A549 (cell line): ENCODE measurements around the gene ATF2. TPM values are rescaled to one million over a fixed set of nuclear protein-coding genes. Genes with fewer than 3 reads are reported as not detected.
"Not testable (repeated sequence)": the region's sequence is repeated elsewhere in the genome, so short reads cannot be mapped to it uniquely, and the experiment has no call there.

ENCODE experiments used
- ATAC-seq, 2 experiments: fragments of 200-7000 bp in 1 of 2; fragments of >200 bp in 1 of 2; cut with Nextera tagmentation in 1 of 2; cut with Tn5 transposase in 1 of 2; 3 replicates each; pipeline versions ENCODE4 v1.8.0 to v1.9.1; 2018 to 2020; ENCODE audit warnings: mild to moderate bottlenecking in 1 of 2, moderate library complexity in 1 of 2
- CTCF ChIA-PET: fragments of 300-600 bp; sonication (Branson Sonifier 250); formaldehyde crosslinking; extraction: SDS; loops from one replicate; lab custom pipeline; 2021; ENCODE audit warnings: antibody characterized with exemption, inconsistent platforms; lab: Yijun Ruan, JAX
- POLR2A ChIA-PET: fragments of 350-600 bp; formaldehyde crosslinking; extraction: SDS; loops from one replicate; lab custom pipeline; 2021; ENCODE audit warnings: antibody characterized with exemption, inconsistent platforms; lab: Yijun Ruan, JAX
- DNase-seq, 2 experiments: peaks; one replicate each; pipeline versions ENCODE4 v3.0.0 to v3.0.0-alpha.2; 2011 to 2016; ENCODE audit warnings: low read depth in 1 of 2, low spot score in 1 of 2
- FAIRE-seq: peaks from 2 replicates; lab custom pipeline; 2011; peaks lifted over from hg19 to GRCh38; lab: Jason Lieb, UNC
- H3K27ac ChIP-seq, 2 experiments: fragments of >200 bp; sonication (Bioruptor Twin); formaldehyde crosslinking; 3 replicates each; pipeline ENCODE4 v1.5.1; 2016 to 2017
- H3K4me1 ChIP-seq: fragments of >200 bp; sonication (Bioruptor Twin); formaldehyde crosslinking; 3 replicates; pipeline ENCODE4 v1.6.1; 2016
- H3K4me2 ChIP-seq: fragments of >200 bp; sonication (Bioruptor Twin); formaldehyde crosslinking; 3 replicates; pipeline ENCODE4 v1.6.1; 2016
- H3K4me3 ChIP-seq: fragments of >200 bp; sonication (Bioruptor Twin); formaldehyde crosslinking; 3 replicates; pipeline ENCODE4 v1.5.1; 2016
- H3K9me3 ChIP-seq: fragments of >200 bp; sonication (Bioruptor Twin); formaldehyde crosslinking; 3 replicates; pipeline ENCODE4 v1.6.1; 2016
- ATOH8 ChIP-seq: fragments of 250-450 bp; sonication (Bioruptor Pico); IDR thresholded peaks from 2 replicates; pipeline ENCODE4 v1.5.0; 2020; ENCODE audit warnings: low read depth, mild to moderate bottlenecking, moderate library complexity
- BHLHE40 ChIP-seq: IDR thresholded peaks from 2 replicates; pipeline ENCODE4 v1.6.1; 2012; ENCODE audit warnings: low read depth, low read length, inconsistent platforms
- EP300 ChIP-seq, 2 experiments: fragments of >200 bp; sonication (Bioruptor Twin); formaldehyde crosslinking; IDR thresholded peaks; 2 replicates in 1 of 2; 3 replicates in 1 of 2; pipeline ENCODE4 v1.6.1; 2016 to 2017
- FOSB ChIP-seq: fragments of 250-450 bp; sonication (Bioruptor Pico); IDR thresholded peaks from 2 replicates; pipeline ENCODE4 v1.5.0; 2020; ENCODE audit warnings: mild to moderate bottlenecking, moderate library complexity
- FOSL2 ChIP-seq, 2 experiments: fragments of 450-650 bp in 1 of 2; fragments of >200 bp in 1 of 2; sonication (Bioruptor Twin) in 1 of 2; formaldehyde crosslinking; IDR thresholded peaks; 2 replicates each; pipeline versions ENCODE4 v1.5.0 to v1.6.1; 2016 to 2020; ENCODE audit warnings: mild to moderate bottlenecking in 1 of 2, moderate library complexity in 1 of 2
- HDAC2 ChIP-seq: fragments of 200-600 bp; sonication (generic); IDR thresholded peaks from 2 replicates; pipeline ENCODE4 v1.6.1; 2016
- JUNB ChIP-seq: fragments of >200 bp; sonication (Bioruptor Twin); formaldehyde crosslinking; IDR thresholded peaks from 2 replicates; pipeline ENCODE4 v1.6.1; 2016
- MYC ChIP-seq: IDR thresholded peaks from 2 replicates; pipeline ENCODE4 v1.6.1; 2012; ENCODE audit warnings: mild to moderate bottlenecking, inconsistent platforms, low read length, improper control_type of control experiment, borderline replicate concordance
- PBX3 ChIP-seq: IDR thresholded peaks from 2 replicates; pipeline ENCODE4 v1.6.1; 2012
- POLR2A ChIP-seq: IDR thresholded peaks from 2 replicates; pipeline ENCODE4 v1.6.1; 2012; ENCODE audit warnings: mild to moderate bottlenecking, low read length
- RAD21 ChIP-seq, 2 experiments: fragments of >200 bp in 1 of 2; sonication (Bioruptor Twin) in 1 of 2; formaldehyde crosslinking in 1 of 2; IDR thresholded peaks in 1 of 2; conservative IDR thresholded peaks in 1 of 2; 2 replicates in 1 of 2; 3 replicates in 1 of 2; pipeline ENCODE4 v1.6.1; 2012 to 2018; ENCODE audit warnings: inconsistent platforms in 1 of 2
- RARB ChIP-seq: fragments of 250-450 bp; sonication (Bioruptor Pico); IDR thresholded peaks from 2 replicates; pipeline ENCODE4 v1.8.0; 2021; ENCODE audit warnings: mild to moderate bottlenecking, moderate library complexity
- RFX5 ChIP-seq: fragments of 450-650 bp; IDR thresholded peaks from 2 replicates; pipeline ENCODE4 v1.7.1; 2014; ENCODE audit warnings: antibody characterized with exemption, mild to moderate bottlenecking, moderate library complexity
- SMC3 ChIP-seq: fragments of >200 bp; sonication (Bioruptor Twin); formaldehyde crosslinking; IDR thresholded peaks from 3 replicates; pipeline ENCODE4 v1.6.1; 2018; ENCODE audit warnings: inconsistent platforms
- TP53 ChIP-seq: fragments of 250-450 bp; sonication (Bioruptor Pico); IDR thresholded peaks from 2 replicates; pipeline ENCODE4 v1.5.0; 2021; ENCODE audit warnings: mild to moderate bottlenecking, moderate library complexity
- WGBS: methylation state at CpG from one replicate; pipeline ENCODE4 v1.1.6; 2017; ENCODE audit errors: missing lambda C conversion rate; 5-methylcytosine and 5-hydroxymethylcytosine counted together
- polyA plus RNA-seq, 4 experiments: library from polyadenylated mRNA; depleted of rRNA in 3 of 4; stranded (reverse); fragments of >200 nt; fragmentation: RNase III in 1 of 4; extraction: RNeasy Plus Mini Kit Qiagen cat#74134 plus additional on column Dnase treatment in 1 of 4; gene quantifications; 2 replicates in 3 of 4; 3 replicates in 1 of 4; pipeline ENCODE4 v1.2.3, GENCODE V29; 2011 to 2017
- TF ChIP-seq, protein P1 (sequence below): fragments of >200 bp; sonication (Bioruptor Twin); formaldehyde crosslinking; IDR thresholded peaks from 3 replicates; pipeline ENCODE4 v1.5.1; 2016
- TF ChIP-seq, protein P2 (sequence below): IDR thresholded peaks from 2 replicates; pipeline ENCODE4 v1.6.1; 2012
- TF ChIP-seq, protein P3 (sequence below): fragments of >200 bp; sonication (Bioruptor Twin); formaldehyde crosslinking; IDR thresholded peaks from 2 replicates; pipeline ENCODE4 v1.6.1; 2016

ATF2 gene
- polyA plus RNA-seq, 2 of the 4 experiments (the other 2 are of a cell fraction), result 18.9 to 67.4 TPM

GRCh38 chr2:175123254-175123653, 44.7 kb downstream of the ATF2 start (continued):
- TF ChIP-seq PBX3 (no peak), EP300 (IDR thresholded peaks at IDR 0.05) (no peak), POLR2A (no peak)
- TF ChIP-seq, all 56 proteins: peak for 0

DNA sequence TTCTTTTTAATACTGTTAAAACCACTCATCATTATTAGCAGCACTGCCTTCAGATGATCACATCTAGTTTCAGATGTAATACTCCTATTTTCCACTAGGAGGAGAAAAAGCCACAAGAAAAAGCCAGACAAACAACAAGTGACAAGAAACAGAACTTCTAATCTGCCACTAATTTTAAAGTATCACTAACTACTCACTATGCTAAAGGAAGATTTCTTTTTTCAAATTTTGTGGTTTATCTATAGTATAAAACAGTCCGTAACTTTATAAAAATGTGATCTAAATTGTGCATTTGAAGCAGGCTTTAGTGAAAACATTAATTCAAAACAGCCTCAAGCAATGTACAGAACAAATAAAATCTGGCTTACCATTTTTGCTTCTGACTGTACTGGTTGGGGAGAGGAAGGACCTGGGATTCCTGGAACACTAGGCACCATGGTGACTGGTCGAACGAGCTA, 56.8 kb downstream of the ATF2 start:
- no peak for FAIRE-seq
- Histone ChIP-seq H3K27ac (no peak overlapping the region), H3K4me1 (peaks cover 4% of the 10 kb centered on the region; the same call in 1 of the 3 replicates), H3K4me2 (no peak overlapping the region), H3K9me3 (no peaks in the 10 kb centered on the region), H3K4me3 (no peak overlapping the region)
- ATAC-seq, result peak in 1 of 2 experiments; percentile 79; a peak in 3 of 6 replicates
- ChIA-PET CTCF (interaction anchor here (0.6 to 1.8 kb wide), 9 partner anchors 13 to 80 kb away, joined by 3 to 8 read pairs (median 3); no protein-coding TSS in a partner anchor), POLR2A (no interaction called here)
- TF ChIP-seq FOSL2 (IDR thresholded peaks at IDR 0.05), result no peak
- no peak for TF ChIP-seq FOSL2 (CRISPR knock-in tag; IDR thresholded peaks at IDR 0.05)
- TF ChIP-seq HDAC2, result no peak
- peak; percentile 52 to 63; a peak in 4 of 5 replicates for TF ChIP-seq RAD21 (conservative IDR thresholded peaks at IDR 0.05 in 1 of 2, IDR thresholded peaks at IDR 0.05 in 1 of 2)
- TF ChIP-seq SMC3, result peak; percentile 29; the same call in 2 of the 3 replicates
- TF ChIP-seq JUNB, result no peak
- TF ChIP-seq, protein P1, sequence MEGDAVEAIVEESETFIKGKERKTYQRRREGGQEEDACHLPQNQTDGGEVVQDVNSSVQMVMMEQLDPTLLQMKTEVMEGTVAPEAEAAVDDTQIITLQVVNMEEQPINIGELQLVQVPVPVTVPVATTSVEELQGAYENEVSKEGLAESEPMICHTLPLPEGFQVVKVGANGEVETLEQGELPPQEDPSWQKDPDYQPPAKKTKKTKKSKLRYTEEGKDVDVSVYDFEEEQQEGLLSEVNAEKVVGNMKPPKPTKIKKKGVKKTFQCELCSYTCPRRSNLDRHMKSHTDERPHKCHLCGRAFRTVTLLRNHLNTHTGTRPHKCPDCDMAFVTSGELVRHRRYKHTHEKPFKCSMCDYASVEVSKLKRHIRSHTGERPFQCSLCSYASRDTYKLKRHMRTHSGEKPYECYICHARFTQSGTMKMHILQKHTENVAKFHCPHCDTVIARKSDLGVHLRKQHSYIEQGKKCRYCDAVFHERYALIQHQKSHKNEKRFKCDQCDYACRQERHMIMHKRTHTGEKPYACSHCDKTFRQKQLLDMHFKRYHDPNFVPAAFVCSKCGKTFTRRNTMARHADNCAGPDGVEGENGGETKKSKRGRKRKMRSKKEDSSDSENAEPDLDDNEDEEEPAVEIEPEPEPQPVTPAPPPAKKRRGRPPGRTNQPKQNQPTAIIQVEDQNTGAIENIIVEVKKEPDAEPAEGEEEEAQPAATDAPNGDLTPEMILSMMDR, result peak; percentile 61
- TF ChIP-seq TP53 (CRISPR knock-in tag), result no peak
- 60% methylated on average over 3 of the region's 3 CpGs for WGBS
- peak; percentile 16 to 56 for DNase-seq

- WGBS, result 95% methylated on average over 4 of the region's 39 CpGs
- DNase-seq, H3K4me2 ChIP-seq, H3K9me3 ChIP-seq, FAIRE-seq, H3K4me1 ChIP-seq, H3K4me3 ChIP-seq, ATAC-seq, CTCF ChIA-PET, POLR2A ChIA-PET, H3K27ac ChIP-seq: not testable (repeated sequence)
These were observed 59.9 kb downstream of the ATF2 start for GRCh38 chr2:175108091-175108490.

- ATAC-seq, result no peak
These were observed 60.9 kb downstream of the ATF2 start for GRCh38 chr2:175107146-175107545.

More at GRCh38 chr2:175107146-175107545, 60.9 kb downstream of the ATF2 start:
- 87% methylated on average over 4 of the region's 4 CpGs for WGBS
- TF ChIP-seq SMC3 (no peak), FOSB (CRISPR knock-in tag) (no peak), RFX5 (no peak), MYC (no peak), RARB (CRISPR knock-in tag) (no peak), ATOH8 (CRISPR knock-in tag) (no peak), PBX3 (no peak), BHLHE40 (no peak)
- TF ChIP-seq, protein P2, sequence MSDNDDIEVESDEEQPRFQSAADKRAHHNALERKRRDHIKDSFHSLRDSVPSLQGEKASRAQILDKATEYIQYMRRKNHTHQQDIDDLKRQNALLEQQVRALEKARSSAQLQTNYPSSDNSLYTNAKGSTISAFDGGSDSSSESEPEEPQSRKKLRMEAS, result no peak
- TF ChIP-seq, protein P3, sequence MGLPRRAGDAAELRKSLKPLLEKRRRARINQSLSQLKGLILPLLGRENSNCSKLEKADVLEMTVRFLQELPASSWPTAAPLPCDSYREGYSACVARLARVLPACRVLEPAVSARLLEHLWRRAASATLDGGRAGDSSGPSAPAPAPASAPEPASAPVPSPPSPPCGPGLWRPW, result no peak
- peaks cover 4% of the 10 kb centered on the region; the same call in 1 of the 3 replicates for H3K4me1 ChIP-seq
- H3K9me3 ChIP-seq, result no peaks in the 10 kb centered on the region
- no peak overlapping the region for H3K4me2 ChIP-seq
- FAIRE-seq (no peak), DNase-seq (no peak)
- H3K27ac ChIP-seq, result no peak overlapping the region
- ChIA-PET CTCF (interaction anchor here (1.0 kb wide), 1 partner anchor 20 kb away, joined by 4 read pairs; no protein-coding TSS in a partner anchor), POLR2A (no interaction called here)
- no peak overlapping the region for H3K4me3 ChIP-seq
